NCI-H526 (cell line): ENCODE results near the gene IL22RA1.

ENCODE experiments used
- DNase-seq, 2 experiments: peaks; one replicate each; lab custom pipeline; 2025; lab: John Stamatoyannopoulos, UW

Gene IL22RA1

GRCh38 chr1:24097663-24098062, 45.3 kb downstream of the IL22RA1 start:
- DNase-seq: no peak

GRCh38 chr1:24096739-24097103, 46.2 kb downstream of the IL22RA1 start:
- DNase-seq: no peak

- no peak for DNase-seq
Measured at GRCh38 chr1:24096009-24096738, 46.8 kb downstream of the IL22RA1 start.

GRCh38 chr1:24095140-24095859, 47.6 kb downstream of the IL22RA1 start:
- no peak for DNase-seq

- no peak for DNase-seq
Measured at GRCh38 chr1:24094554-24094953, 48.4 kb downstream of the IL22RA1 start.

GRCh38 chr1:24093732-24094131, 49.2 kb downstream of the IL22RA1 start:
- no peak for DNase-seq

- no peak for DNase-seq
Measured at GRCh38 chr1:24092979-24093378, 50.0 kb downstream of the IL22RA1 start.

- no peak for DNase-seq
Measured at GRCh38 chr1:24091971-24092482, 50.9 kb downstream of the IL22RA1 start.

GRCh38 chr1:24090736-24091135, 52.2 kb downstream of the IL22RA1 start:
- no peak for DNase-seq

GRCh38 chr1:24089743-24090555, 53.0 kb downstream of the IL22RA1 start:
- no peak for DNase-seq

GRCh38 chr1:24089027-24089742, 53.8 kb downstream of the IL22RA1 start:
- no peak for DNase-seq

GRCh38 chr1:24086466-24086865, 56.5 kb downstream of the IL22RA1 start:
- no peak for DNase-seq

GRCh38 chr1:24085546-24085945, 57.4 kb downstream of the IL22RA1 start:
- no peak for DNase-seq

- DNase-seq: no peak
Measured at GRCh38 chr1:24085007-24085406, 57.9 kb downstream of the IL22RA1 start.

GRCh38 chr1:24084050-24084449, 58.9 kb downstream of the IL22RA1 start:
- no peak for DNase-seq

- DNase-seq: no peak
Measured at GRCh38 chr1:24082372-24082771, 60.6 kb downstream of the IL22RA1 start.

GRCh38 chr1:24081190-24081589, 61.8 kb downstream of the IL22RA1 start:
- no peak for DNase-seq

- DNase-seq: no peak
Measured at GRCh38 chr1:24080131-24080530, 62.8 kb downstream of the IL22RA1 start.

GRCh38 chr1:24077278-24077978, 65.5 kb downstream of the IL22RA1 start:
- no peak for DNase-seq

GRCh38 chr1:24075946-24076345, 67.0 kb downstream of the IL22RA1 start:
- DNase-seq: no peak

- DNase-seq: no peak
Measured at GRCh38 chr1:24075590-24075854, 67.4 kb downstream of the IL22RA1 start.
